HTERT RPE-1 (cell line): ENCODE results near the gene GEMIN2.
"Not testable (repeated sequence)": the region's sequence is repeated elsewhere in the genome, so short reads cannot be mapped to it uniquely, and the experiment has no call there.

Experiments used
- in situ Hi-C: fragments of 300-500 bp; cut with MboI; formaldehyde crosslinking; loops from 4 replicates; pipeline ENCODE4 v1.14.3; 2020; ENCODE audit warnings: low sequenced_read_pairs

Gene GEMIN2

DNA sequence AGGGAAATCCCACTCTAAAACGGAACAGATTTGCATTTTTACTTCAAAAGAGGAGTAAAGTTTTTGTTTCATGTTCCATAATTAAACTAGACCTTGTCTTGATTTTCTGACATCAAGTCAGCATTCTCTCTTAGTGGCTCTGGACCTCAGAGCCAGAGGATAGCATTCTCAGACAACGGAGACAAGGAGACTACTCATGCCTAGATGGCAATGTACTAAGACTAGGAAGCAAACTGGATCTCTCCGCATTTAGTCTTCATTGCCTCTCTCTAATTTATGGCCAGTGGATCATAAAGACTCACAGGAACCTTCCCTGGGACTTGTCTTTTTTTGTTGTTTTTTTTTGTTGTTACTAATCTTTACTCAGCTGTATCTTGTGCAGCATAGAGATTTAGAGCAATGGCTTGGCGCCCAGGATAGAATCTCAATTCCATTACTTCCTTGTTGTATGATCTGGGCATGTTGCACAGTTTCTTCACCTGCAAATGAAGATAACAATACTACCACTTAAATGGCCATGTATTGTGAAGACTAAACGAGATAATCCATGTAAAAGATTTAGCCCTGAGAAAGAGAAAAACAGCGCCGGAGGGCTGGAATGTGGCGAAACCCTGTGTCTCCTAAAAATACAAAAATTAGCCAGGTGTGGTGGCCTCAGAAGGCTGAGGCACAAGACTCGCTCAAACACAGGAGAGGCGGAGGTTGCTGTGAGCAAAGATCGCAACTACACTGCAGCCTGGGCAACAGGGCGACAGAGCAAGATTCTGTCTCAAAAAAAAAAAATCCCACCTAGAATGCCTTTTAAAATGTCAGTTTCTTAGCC lies 4.0 kb upstream of the GEMIN2 start:
- in situ Hi-C loops: no loop called here

- in situ Hi-C loops: no loop called here
Measured at GRCh38 chr14:39113685-39114072, 444 bp upstream of the GEMIN2 start.

- in situ Hi-C loops: no loop called here
Measured at GRCh38 chr14:39122330-39123138, 8.4 kb downstream of the GEMIN2 start.

GRCh38 chr14:39137835-39138234 lies 23.7 kb downstream of the GEMIN2 start:
- in situ Hi-C loops: not testable (repeated sequence)

GRCh38 chr14:39138440-39138839 lies 24.3 kb downstream of the GEMIN2 start:
- in situ Hi-C loops: no loop called here

- in situ Hi-C loops: no loop called here
Measured at GRCh38 chr14:39140170-39140569, 26.0 kb downstream of the GEMIN2 start.

- in situ Hi-C loops: not testable (repeated sequence)
Measured at GRCh38 chr14:39141623-39142022, 27.5 kb downstream of the GEMIN2 start.

DNA sequence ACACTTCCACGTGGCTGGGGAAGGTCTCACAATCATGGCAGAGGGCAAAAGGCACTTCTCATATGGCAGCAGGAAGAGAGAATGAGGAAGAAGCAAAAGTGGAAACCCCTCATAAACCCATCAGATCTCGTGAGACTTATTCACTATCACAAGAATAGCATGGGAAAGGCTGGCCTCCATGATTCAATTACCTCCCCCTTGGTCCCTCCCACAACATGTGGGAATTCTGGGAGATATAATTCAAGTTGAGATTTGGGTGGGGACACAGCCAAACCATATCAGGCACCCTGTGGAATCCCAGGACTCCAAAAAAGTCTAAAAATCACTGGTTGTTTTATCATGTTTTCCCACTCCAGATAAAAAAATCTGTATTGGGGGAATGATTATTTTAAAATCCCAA lies 29.1 kb downstream of the GEMIN2 start:
- in situ Hi-C loops: not testable (repeated sequence)

DNA sequence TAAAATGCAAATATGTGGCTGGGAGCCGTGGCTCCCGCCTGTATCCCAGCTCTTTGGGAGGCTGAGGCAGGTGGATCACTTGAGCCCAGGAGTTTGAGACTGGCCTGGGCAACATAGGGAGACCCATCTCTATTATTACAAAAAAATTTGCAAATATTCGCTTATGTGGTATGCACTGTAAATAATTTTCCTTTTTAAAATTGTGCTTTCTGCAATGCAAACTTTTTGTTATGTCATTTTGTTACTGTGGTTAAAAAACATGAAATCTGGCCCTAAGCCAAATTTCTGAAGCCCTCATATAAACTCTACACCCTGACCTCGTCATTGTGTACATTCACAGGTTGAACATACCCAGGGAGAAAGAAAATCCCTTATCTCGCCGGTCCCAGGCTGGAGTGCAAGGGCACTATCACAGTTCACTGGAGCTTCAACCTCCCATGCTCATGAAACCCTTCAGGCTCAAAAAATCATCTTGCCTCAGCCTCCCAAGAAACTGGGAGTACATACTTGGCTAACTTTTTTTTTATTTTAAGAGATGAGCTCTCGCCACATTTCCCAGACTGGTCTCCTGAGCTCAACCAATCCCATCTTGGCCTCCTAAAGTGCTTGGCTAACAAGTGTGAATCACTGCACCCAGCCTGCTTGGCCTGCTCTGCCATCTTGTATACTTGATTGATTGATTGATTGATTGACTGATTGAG lies 31.3 kb downstream of the GEMIN2 start:
- in situ Hi-C loops: no loop called here

DNA sequence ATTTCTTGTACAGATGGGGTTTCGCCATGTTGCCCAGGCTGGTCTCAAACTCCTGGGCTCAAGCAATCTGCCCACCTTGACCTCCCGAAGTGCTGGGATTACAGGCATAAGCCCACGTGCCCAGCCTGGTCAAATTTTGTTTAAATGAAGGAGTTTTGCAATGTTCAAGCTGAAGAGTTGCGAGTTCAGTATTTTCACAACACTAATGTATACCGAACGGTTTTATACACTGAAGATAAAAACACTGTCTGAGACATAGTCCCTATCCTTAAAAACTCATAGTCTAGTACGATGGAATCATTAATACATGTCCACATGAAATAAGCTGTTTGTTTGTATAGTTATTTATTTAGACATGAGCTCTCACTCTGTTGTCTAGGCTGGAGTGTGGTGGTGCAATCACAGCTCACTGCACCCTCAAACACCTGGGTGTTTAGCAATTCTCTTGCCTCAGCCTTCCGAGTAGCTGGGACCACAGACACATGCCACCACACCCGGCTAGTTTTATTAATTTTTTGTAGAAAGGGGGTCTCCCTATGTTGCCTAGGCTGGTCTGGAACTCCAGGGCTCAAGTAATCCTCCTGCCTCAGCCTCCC lies 40.6 kb downstream of the GEMIN2 start:
- in situ Hi-C loops: no loop called here

GRCh38 chr14:39157491-39157890 lies 43.4 kb downstream of the GEMIN2 start:
- in situ Hi-C loops: no loop called here

GRCh38 chr14:39158222-39158858 lies 44.2 kb downstream of the GEMIN2 start:
- in situ Hi-C loops: no loop called here

DNA sequence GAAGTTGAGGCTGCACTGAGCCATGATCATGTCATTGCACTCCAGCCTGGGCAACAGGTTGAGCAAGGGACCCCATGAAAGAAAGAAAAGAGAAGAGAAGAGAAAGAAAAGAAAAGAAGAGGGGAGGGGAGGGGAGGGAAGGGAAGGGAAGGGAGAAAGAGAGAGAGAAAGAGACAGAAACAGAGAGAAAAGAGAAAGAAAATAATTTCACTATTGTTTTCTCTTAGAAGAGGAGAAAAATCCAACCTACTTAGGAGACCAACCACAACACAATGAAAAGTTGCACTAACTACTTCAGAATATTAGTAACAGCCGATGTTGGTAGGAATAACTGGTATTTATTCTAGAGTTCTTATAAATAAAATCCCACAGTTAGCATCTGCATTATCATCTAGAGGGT lies 46.4 kb downstream of the GEMIN2 start:
- in situ Hi-C loops: no loop called here

GRCh38 chr14:39167797-39168320 lies 53.7 kb downstream of the GEMIN2 start:
- in situ Hi-C loops: not testable (repeated sequence)

GRCh38 chr14:39168591-39168990 lies 54.5 kb downstream of the GEMIN2 start:
- in situ Hi-C loops: no loop called here

DNA sequence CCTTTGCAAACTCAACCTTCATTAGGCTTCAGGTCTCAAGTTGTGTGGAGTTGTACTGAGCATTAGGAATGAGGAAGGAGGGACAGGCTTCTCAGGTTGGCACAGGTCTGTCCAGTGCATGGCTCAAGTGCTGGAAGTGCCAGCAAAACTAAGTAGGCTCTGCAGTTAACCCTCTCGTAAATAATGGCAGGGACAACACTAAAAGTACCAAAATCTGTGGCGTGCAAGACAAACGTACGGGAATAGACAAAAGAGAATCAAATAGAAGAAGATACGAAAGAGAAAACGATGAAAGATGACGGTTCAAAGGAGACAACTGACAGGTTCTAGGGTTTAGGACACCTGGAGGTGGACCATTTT lies 55.4 kb downstream of the GEMIN2 start:
- in situ Hi-C loops: no loop called here

DNA sequence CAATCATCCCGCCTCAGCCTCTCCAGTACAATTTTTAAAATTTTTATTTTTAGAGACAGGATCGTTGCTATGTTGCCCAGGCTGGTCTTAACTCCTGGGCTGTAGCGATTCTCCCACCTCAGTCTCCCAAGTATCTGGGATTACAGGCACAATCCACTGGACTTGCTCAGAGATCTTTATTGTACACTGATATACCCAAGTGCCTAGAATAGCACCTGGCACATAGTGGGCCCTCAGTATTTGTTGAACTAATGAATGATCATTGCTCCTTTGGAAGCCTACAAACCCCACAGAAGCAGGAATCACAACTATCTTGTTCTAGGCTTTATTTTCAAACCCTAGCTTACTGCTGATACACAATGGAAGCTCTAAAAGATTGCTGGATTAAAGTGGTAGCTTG lies 59.1 kb downstream of the GEMIN2 start:
- in situ Hi-C loops: no loop called here

DNA sequence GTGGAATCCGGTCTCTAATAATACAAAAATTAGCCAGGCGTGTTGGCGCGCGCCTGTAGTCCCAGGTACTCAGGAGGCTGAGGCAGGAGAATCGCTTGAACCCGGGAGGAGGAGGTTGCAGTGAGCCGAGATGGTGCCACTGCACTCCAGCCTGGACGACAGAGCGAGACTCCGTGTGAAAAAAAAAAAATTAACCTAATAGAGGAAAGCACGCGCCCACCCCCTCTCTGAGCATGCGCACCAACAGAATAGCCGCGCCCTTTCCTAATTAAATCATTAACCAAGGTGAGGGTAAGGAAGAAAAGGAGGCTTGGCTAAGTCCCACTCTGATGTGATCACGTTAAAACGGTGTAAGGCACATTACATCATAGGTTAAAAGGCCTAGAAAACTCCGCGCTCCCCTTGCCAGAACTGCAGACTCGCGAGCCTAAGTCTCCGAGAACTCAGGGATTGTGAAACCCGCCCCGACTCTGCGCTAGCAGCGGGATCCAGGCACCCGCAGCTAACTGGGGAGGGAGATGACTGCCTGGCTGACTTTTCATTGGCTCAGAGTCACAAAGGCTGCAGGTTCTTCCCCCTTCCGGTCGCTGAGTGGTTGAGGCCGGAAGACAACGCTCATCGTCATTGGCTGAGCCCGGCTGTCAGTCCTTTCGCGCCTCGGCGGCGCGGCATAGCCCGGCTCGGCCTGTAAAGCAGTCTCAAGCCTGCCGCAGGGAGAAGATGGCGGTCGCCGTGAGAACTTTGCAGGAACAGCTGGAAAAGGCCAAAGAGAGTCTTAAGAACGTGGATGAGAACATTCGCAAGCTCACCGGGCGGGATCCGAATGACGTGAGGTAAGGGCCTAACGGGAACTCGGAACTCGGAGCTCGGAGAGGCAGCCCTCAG lies 60.7 kb downstream of the GEMIN2 start, which contains the start of gene PNN:
PNN (plus strand) TSS at position 695 of the 885 bp plus-strand sequence; CDS start at position 721, 26 bp downstream.
- in situ Hi-C loops: no loop called here
